ENCODE measurements around the gene SP6. TPM values are rescaled to one million over a fixed set of nuclear protein-coding genes. Genes with fewer than 3 reads are reported as not detected.

SP6 gene
- total RNA-seq, 2 experiments from 2014 or later = 0.05 TPM; not detected in 1

DNA sequence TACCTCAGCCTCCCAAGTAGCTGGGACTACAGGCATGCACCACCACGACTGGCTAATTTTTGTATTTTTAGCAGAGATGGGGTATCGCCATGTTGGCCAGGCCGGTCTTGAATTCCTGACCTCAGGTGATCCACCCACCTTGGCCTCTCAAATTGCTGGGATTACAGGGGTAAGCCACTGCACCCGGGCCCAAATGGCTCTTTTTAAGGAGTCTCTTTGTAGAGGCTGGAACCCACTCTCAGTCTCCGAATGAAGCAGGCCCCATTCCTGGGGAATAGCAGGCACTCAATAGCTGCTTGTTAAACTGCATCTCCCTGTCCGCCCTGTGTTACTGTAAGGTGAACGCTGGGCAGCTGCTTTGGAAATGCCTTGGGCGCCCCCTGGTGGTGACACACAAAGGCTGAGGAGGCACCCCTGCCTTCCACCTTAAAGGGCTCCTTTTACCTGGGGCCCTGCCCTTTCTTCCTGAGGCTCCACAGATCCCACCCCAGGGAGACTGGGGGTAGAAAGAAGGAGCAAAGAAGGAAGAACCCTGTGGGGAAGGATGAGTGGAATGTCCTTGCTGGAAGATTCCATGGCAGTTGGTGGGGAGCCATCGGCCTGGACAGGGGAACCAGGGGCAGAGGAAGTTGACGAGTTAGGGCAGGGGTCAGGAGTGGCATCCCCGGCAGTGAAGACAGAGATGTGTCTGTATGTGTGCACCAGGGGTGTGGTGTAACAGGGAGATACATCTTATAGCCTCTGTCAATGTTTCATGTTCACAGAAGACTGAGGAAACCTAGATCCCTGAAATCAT, 39.0 kb upstream of the SP6 start:
- ChIA-PET POLR2A (interaction anchor here (1.1 to 1.6 kb wide), 2 partner anchors 49 to 59 kb away, joined by 6 to 8 read pairs; partner anchors contain the start of genes LRRC46, MRPL10 and SCRN2), CTCF (interaction anchor here (0.6 to 18.4 kb wide), 24 partner anchors 8 to 225 kb away, joined by 3 to 538 read pairs (median 4); partner anchors contain the start of genes LRRC46, MRPL10, OSBPL7 and PNPO)
- peaks cover 33% of the 10 kb centered on the region for H3K4me1 Mint-ChIP-seq (ENCODE audit: low read depth)

DNA sequence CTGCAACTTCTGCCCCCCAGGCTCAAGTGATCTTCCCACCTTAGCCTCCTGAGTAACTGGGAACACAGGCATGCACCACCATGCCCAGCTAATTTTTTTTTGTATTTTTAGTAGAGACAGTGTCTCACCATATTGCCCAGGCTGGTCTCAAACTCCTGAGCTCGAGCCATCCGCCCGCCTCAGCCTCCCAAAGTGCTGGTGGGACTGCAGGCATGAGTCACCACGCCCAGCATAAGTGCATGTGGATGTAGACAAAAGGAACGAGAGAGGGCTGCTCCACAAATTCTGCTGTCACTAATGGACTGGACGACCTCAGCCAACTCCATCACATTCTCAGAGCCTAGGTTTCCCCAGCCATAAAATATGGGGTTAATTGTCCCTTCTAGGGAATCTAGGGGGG, 37.3 kb upstream of the SP6 start:
- DNase-seq (no peak), ATAC-seq (no peak)
- Mint-ChIP-seq H3K27me3 (ENCODE audit: low read depth) (no peaks in the 10 kb centered on the region), H3K4me3 (no peak overlapping the region), H3K27ac (no peak overlapping the region), H3K36me3 (ENCODE audit: low read depth) (no peaks in the 10 kb centered on the region), H3K4me1 (ENCODE audit: low read depth) (peaks cover 27% of the 10 kb centered on the region), H3K9me3 (ENCODE audit: insufficient read depth) (no peaks in the 10 kb centered on the region)
- POLR2A ChIA-PET = interaction anchor here (1.1 kb wide), 1 partner anchor 76 kb away, joined by 4 read pairs; no protein-coding TSS in a partner anchor
- CTCF ChIA-PET = interaction anchor here (0.7 to 18.4 kb wide), 3 partner anchors 41 to 129 kb away, joined by 3 to 538 read pairs (median 11); partner anchors contain the start of genes LRRC46, MRPL10, SCRN2 and SP6

More for the DNA sequence above, 39.0 kb upstream of the SP6 start:
- peak overlapping the region; percentile 39 for H3K27ac Mint-ChIP-seq
- ATAC-seq (peak; percentile 97), DNase-seq (peak; percentile 94)
- H3K36me3 Mint-ChIP-seq (ENCODE audit: low read depth) = no peaks in the 10 kb centered on the region
- no peaks in the 10 kb centered on the region for H3K9me3 Mint-ChIP-seq (ENCODE audit: insufficient read depth)
- no peak overlapping the region for H3K4me3 Mint-ChIP-seq
- H3K27me3 Mint-ChIP-seq (ENCODE audit: low read depth) = no peaks in the 10 kb centered on the region

DNA sequence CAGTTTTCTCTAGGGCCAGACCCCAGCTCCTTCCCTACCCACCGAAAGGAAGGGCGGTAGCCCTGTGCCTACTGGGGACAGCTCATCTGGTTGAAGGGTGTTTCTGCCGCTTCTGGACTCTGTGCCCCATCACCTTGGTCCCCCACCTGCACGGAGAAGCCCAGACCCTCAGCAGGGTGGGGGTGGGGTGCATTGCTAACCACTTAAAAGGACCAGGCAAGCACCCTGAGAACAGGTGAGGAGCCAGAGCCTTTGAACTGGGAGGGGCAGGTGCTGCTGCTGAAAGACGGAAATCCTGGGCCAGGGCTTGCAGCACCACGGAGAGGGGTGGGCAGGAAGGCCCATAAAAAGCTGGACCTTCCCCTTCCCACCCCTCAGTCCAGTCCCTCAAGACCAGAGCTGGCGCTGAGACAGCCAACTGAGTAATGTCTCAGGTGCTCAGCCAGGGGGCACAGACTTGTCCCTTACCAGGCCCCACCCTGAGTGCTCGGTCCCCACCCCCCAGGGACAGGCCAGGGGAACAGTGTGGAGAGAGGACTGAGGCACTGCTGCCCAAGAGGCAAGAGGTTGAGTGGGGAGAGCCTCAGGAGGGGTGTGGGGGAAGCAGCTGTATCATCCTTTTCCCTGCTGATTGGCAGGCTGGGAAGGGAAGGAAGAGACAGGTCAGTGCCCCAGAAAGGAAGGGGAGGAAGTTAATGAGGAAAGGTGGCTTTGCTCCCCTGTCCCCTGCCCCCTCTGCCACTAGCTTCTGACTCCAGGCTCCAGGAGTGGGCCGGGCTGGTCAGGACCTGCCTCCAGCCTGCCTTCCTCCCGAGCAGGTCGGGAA, 34.2 kb upstream of the SP6 start:
- Mint-ChIP-seq H3K27me3 (ENCODE audit: low read depth) (peaks cover 4% of the 10 kb centered on the region), H3K4me3 (no peak overlapping the region), H3K27ac (no peak overlapping the region), H3K36me3 (ENCODE audit: low read depth) (no peaks in the 10 kb centered on the region), H3K4me1 (ENCODE audit: low read depth) (peaks cover 23% of the 10 kb centered on the region), H3K9me3 (ENCODE audit: insufficient read depth) (no peaks in the 10 kb centered on the region)
- POLR2A ChIA-PET = interaction anchor here (0.7 to 2.3 kb wide), 4 partner anchors 10 to 54 kb away, joined by 3 to 10 read pairs (median 5); partner anchors contain the start of genes LRRC46 and MRPL10
- no peak for ATAC-seq
- no peak for DNase-seq
- CTCF ChIA-PET = interaction anchor here (0.8 to 18.4 kb wide), 8 partner anchors 9 to 100 kb away, joined by 3 to 538 read pairs (median 3); partner anchors contain the start of genes CDK5RAP3, SCRN2, SP2 and SP6

DNA sequence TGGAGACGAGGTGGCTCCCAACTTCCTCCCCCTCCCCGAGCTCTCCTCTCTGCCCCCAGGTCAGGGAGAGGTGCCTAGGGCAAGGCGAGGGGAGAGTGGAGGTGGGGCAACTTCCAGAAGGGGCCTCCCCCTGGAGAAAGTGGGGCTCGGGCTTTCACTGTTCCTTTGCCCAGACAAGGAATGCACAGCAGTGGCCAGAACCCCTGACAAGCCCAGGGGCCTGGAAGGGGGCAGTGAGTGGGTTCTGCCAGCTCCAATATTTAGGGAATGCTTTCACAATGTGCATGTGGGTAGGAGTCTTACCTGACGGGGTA, 33.4 kb upstream of the SP6 start:
- POLR2A ChIA-PET = interaction anchor here (0.7 to 1.4 kb wide), 4 partner anchors 11 to 151 kb away, joined by 3 to 6 read pairs (median 4); partner anchors contain the start of gene TBX21
- Mint-ChIP-seq H3K4me1 (ENCODE audit: low read depth) (peaks cover 19% of the 10 kb centered on the region), H3K27me3 (ENCODE audit: low read depth) (peaks cover 4% of the 10 kb centered on the region), H3K4me3 (no peak overlapping the region), H3K9me3 (ENCODE audit: insufficient read depth) (no peaks in the 10 kb centered on the region), H3K36me3 (ENCODE audit: low read depth) (no peaks in the 10 kb centered on the region), H3K27ac (no peak overlapping the region)
- DNase-seq (no peak), ATAC-seq (no peak)
- CTCF ChIA-PET = interaction anchor here (0.7 to 18.4 kb wide), 7 partner anchors 9 to 100 kb away, joined by 3 to 538 read pairs (median 3); partner anchors contain the start of genes CDK5RAP3, OSBPL7, SCRN2 and SP6

DNA sequence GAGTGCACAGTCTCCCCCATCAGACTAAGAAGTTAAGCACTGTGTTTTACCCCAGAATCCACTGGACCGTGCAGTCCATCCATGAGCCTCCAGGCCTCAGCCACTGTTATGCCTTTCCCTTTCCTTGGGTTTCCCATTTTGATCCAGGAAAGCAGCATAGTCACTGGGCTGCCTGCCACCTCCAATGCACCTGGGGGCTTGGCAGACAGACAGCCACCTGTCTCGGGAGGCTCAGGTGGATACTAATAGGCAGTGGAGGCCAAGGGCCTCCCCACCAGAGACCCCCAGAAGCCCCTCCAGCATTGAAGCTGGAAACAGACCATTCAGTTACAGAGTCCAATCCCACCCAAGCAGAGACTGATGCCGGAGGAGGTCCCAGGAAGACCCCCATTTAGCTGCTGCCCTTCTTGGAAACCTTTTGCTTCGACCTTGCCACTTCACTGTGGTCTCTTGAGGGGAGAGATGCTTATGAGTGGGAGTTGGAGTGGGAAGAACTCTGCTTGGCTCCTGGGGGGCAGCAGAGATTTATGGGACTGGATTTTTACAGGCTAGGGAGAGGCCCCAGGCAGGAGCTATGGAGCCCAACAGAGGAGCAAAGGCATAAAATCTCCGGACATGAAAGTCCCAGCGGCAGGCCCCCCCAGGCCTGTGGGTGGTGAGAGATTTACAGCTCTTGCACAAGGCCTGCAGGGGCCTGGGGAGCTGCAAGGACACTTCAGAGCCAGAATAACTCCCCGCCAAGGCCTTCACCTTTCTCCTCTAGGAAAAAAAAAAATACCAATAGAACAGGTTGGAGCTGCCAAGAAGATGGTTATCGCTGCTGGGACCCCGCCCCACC, 32.8 kb upstream of the SP6 start:
- Mint-ChIP-seq H3K36me3 (ENCODE audit: low read depth) (no peaks in the 10 kb centered on the region), H3K27me3 (ENCODE audit: low read depth) (peaks cover 8% of the 10 kb centered on the region), H3K4me1 (ENCODE audit: low read depth) (peaks cover 19% of the 10 kb centered on the region), H3K9me3 (ENCODE audit: insufficient read depth) (no peaks in the 10 kb centered on the region), H3K4me3 (no peak overlapping the region), H3K27ac (no peak overlapping the region)
- ATAC-seq (no peak), DNase-seq (no peak)
- POLR2A ChIA-PET = interaction anchor here (0.7 kb wide), 2 partner anchors 41 to 150 kb away, joined by 3 read pairs; partner anchors contain the start of gene TBX21
- CTCF ChIA-PET = interaction anchor here (0.7 to 18.4 kb wide), 4 partner anchors 36 to 95 kb away, joined by 3 to 538 read pairs (median 4); partner anchors contain the start of genes CDK5RAP3, OSBPL7, SCRN2 and SP6

DNA sequence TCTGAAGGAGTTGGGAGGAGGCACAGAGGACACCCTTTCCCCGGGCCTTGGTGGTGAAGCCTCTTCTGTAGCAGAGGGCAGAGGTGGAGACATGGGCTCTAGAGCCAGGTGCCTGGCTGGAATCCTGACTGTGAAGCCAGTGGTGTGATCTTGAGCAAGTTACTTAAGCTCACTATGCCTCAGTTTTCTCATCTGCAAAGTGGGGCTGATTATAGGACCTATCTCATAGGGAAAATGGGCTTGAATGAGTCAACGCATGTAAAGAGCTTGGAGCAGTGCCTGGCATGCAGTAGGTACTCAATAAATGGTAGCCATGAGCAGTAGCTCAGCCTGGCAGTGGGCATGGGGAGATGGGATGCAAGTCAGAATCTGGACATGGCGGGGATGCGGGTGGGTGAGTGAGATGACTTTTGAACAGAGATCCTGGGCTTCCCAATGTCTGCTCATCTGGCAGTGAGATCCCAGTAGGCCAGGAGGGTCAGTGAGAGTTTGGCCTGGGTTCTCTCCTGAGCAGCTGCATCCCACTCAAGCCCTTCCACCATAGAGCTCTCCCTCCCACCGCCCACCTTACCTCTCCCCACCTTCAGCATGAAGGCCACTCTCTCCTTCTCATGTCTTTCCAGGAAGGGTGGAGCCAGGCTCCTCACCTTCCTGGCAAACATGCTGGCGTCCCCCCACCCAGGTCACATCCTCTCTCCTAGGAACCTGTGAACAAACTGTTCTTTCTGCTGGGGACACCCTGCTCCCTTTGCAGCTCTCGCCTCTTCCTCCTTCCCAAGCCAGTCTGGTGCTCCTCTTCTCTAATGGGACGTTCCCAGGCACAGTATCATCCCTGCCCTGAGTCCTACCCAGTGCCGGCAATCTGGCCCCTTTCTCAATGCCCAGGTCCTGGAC, 32.0 kb upstream of the SP6 start:
- Mint-ChIP-seq H3K27ac (peak overlapping the region; percentile 8), H3K9me3 (ENCODE audit: insufficient read depth) (no peaks in the 10 kb centered on the region), H3K36me3 (ENCODE audit: low read depth) (no peaks in the 10 kb centered on the region), H3K27me3 (ENCODE audit: low read depth) (peaks cover 12% of the 10 kb centered on the region), H3K4me3 (no peak overlapping the region), H3K4me1 (ENCODE audit: low read depth) (peaks cover 19% of the 10 kb centered on the region)
- DNase-seq (no peak), ATAC-seq (no peak)
- CTCF ChIA-PET = interaction anchor here (1.1 to 18.4 kb wide), 2 partner anchors 35 to 135 kb away, joined by 3 to 538 read pairs; partner anchors contain the start of genes SCRN2 and SP6
- POLR2A ChIA-PET = interaction anchor here (1.1 to 1.6 kb wide), 2 partner anchors 9 to 13 kb away, joined by 5 read pairs; no protein-coding TSS in a partner anchor

DNA sequence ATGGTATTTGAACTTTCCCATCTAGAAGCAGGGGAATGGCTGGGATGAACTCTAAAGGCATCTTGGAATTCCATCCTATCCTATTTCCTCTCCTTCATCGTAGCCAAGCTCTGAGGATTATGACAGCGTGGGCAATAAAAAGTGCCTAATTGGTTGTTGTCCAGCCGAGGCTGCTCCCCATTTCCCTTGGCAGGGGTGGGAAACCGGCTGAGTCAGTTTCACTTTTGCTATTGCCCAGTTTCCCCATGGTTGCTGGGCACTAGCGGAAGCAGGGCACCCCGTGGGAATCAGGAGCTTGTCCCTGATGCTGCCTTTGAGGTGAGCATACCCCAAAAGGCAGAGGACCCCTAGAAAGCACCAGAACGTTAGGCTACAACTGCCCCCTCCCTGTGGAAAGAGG, 31.3 kb upstream of the SP6 start:
- no peaks in the 10 kb centered on the region for H3K36me3 Mint-ChIP-seq (ENCODE audit: low read depth)
- DNase-seq = no peak
- H3K9me3 Mint-ChIP-seq (ENCODE audit: insufficient read depth) = no peaks in the 10 kb centered on the region
- no peak overlapping the region for H3K27ac Mint-ChIP-seq
- H3K4me3 Mint-ChIP-seq = no peak overlapping the region
- peaks cover 12% of the 10 kb centered on the region for H3K27me3 Mint-ChIP-seq (ENCODE audit: low read depth)
- no peak for ATAC-seq
- ChIA-PET POLR2A (interaction anchor here (1.1 to 1.6 kb wide), 2 partner anchors 10 to 13 kb away, joined by 5 read pairs; no protein-coding TSS in a partner anchor), CTCF (interaction anchor here (1.1 to 18.4 kb wide), 4 partner anchors 7 to 136 kb away, joined by 3 to 538 read pairs (median 4); partner anchors contain the start of genes SCRN2 and SP6)
- H3K4me1 Mint-ChIP-seq (ENCODE audit: low read depth) = peaks cover 19% of the 10 kb centered on the region

DNA sequence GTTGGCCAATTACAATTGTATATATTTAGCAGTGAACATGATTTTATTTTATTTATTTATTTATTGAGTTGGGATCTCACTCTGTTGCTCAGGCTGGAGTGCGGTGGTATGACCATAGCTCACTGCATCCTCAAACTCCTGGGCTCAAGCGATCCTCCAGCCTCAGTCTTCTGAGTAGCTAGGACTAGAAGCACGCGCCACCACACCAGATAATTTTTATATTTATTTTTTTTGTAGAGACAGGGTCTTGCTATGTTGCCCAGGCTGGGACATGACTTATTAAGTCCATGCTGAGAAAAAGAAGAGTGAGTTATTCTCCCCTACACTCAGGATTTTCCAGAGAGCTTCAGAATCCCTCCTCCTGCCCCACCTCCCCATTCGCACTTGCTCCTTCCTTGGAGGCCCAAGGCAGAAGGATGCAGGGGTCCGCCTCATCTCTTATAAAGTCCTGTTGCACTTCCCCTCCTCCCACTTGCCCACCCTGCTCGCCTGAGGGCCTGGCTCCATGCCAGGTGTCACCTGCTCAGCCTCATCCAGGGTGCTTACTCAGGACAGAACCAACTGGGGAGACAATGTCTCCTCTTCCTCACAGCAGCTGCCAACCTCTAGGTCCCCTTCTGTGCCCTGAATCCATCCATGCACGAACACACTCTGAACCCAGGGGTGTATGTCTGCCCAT, 29.0 kb upstream of the SP6 start:
- Mint-ChIP-seq H3K36me3 (ENCODE audit: low read depth) (no peaks in the 10 kb centered on the region), H3K27me3 (ENCODE audit: low read depth) (peaks cover 18% of the 10 kb centered on the region), H3K4me3 (no peak overlapping the region), H3K4me1 (ENCODE audit: low read depth) (peaks cover 11% of the 10 kb centered on the region), H3K9me3 (ENCODE audit: insufficient read depth) (no peaks in the 10 kb centered on the region), H3K27ac (no peak overlapping the region)
- ATAC-seq (no peak), DNase-seq (no peak)
- ChIA-PET POLR2A (no interaction called here), CTCF (interaction anchor here (18.4 kb wide), 1 partner anchor 32 kb away, joined by 538 read pairs; the partner anchor contains the start of genes SCRN2 and SP6)

DNA sequence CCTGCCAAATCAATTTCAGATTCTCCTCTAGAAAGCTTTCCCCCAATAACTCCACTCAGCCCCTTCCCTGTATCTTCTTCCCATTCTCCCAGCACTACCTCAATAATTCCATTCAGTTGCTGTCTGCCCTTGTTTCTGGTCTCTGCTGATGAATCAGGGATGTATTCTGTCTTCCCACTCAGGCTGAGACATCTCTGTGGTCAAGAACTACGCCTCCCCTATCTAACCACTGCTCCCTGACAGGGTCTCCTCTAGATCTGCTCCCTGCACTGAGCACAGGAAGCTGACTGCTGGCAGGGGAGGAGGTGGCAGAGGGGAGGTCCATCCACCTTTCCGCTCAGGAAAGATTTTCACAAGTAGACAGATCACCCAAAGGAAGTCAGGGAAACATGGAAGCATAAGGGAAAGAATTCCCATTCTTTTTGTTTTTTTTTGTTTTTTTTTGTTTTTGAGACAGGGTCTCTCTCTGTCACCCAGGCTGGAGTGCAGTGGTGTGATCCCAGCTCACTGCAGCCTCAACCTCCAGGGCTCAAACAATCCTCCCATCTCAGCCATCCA, 28.1 kb upstream of the SP6 start:
- DNase-seq (no peak), ATAC-seq (no peak)
- H3K27me3 Mint-ChIP-seq (ENCODE audit: low read depth) = peaks cover 22% of the 10 kb centered on the region
- no peaks in the 10 kb centered on the region for H3K9me3 Mint-ChIP-seq (ENCODE audit: insufficient read depth)
- ChIA-PET POLR2A (no interaction called here), CTCF (interaction anchor here (18.4 kb wide), 1 partner anchor 31 kb away, joined by 538 read pairs; the partner anchor contains the start of genes SCRN2 and SP6)
- peaks cover 6% of the 10 kb centered on the region for H3K4me1 Mint-ChIP-seq (ENCODE audit: low read depth)
- H3K27ac Mint-ChIP-seq = no peak overlapping the region
- H3K4me3 Mint-ChIP-seq = no peak overlapping the region
- no peaks in the 10 kb centered on the region for H3K36me3 Mint-ChIP-seq (ENCODE audit: low read depth)
